HEK293 (cell line): Measurements from ENCODE around the gene SBK2.

Experiments used
- PBX3 ChIP-seq: sonication (generic); formaldehyde crosslinking; IDR thresholded peaks from 2 replicates; pipeline ENCODE4 v1.8.1; 2022; ENCODE audit warnings: mild to moderate bottlenecking, moderate library complexity, missing genetic modification reagents
- ZNF175 ChIP-seq: fragments of 450-650 bp; formaldehyde crosslinking; IDR thresholded peaks from 2 replicates; pipeline ENCODE4 v1.5.1; 2016; ENCODE audit warnings: missing biosample characterization, missing genetic modification characterization
- TF ChIP-seq, protein P1 (sequence below): fragments of 450-650 bp; formaldehyde crosslinking; IDR thresholded peaks from 2 replicates; pipeline ENCODE4 v1.5.1; 2016; ENCODE audit warnings: missing biosample characterization, missing genetic modification characterization
- TF ChIP-seq, protein P2 (sequence below): fragments of 450-650 bp; formaldehyde crosslinking; IDR thresholded peaks from 2 replicates; pipeline ENCODE4 v1.5.1; 2016; ENCODE audit warnings: missing biosample characterization, missing genetic modification characterization

GRCh38 chr19:55503502-55504251 is 33.3 kb downstream of the SBK2 start:
- TF ChIP-seq, protein P1, sequence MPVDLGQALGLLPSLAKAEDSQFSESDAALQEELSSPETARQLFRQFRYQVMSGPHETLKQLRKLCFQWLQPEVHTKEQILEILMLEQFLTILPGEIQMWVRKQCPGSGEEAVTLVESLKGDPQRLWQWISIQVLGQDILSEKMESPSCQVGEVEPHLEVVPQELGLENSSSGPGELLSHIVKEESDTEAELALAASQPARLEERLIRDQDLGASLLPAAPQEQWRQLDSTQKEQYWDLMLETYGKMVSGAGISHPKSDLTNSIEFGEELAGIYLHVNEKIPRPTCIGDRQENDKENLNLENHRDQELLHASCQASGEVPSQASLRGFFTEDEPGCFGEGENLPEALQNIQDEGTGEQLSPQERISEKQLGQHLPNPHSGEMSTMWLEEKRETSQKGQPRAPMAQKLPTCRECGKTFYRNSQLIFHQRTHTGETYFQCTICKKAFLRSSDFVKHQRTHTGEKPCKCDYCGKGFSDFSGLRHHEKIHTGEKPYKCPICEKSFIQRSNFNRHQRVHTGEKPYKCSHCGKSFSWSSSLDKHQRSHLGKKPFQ (tag by site-specific recombination): no peak
- TF ChIP-seq ZNF175 (tag by site-specific recombination) (no peak), PBX3 (CRISPR knock-in tag) (no peak; the same call in none of the 2 replicates)
- TF ChIP-seq, protein P2, sequence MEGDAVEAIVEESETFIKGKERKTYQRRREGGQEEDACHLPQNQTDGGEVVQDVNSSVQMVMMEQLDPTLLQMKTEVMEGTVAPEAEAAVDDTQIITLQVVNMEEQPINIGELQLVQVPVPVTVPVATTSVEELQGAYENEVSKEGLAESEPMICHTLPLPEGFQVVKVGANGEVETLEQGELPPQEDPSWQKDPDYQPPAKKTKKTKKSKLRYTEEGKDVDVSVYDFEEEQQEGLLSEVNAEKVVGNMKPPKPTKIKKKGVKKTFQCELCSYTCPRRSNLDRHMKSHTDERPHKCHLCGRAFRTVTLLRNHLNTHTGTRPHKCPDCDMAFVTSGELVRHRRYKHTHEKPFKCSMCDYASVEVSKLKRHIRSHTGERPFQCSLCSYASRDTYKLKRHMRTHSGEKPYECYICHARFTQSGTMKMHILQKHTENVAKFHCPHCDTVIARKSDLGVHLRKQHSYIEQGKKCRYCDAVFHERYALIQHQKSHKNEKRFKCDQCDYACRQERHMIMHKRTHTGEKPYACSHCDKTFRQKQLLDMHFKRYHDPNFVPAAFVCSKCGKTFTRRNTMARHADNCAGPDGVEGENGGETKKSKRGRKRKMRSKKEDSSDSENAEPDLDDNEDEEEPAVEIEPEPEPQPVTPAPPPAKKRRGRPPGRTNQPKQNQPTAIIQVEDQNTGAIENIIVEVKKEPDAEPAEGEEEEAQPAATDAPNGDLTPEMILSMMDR (tag by site-specific recombination): peak; percentile 97
